Stimulated activated CD8-positive, alpha-beta memory T cell treated with anti-CD3 and anti-CD28 coated beads, Interleukin-4, amount 100 ng/mL, for 24 hours (primary cell): Measurements from ENCODE around the gene ABLIM1.

Experiments used
- DNase-seq: peaks from one replicate; pipeline ENCODE4 v3.0.0-alpha.2; 2020; ENCODE audit warnings: low read depth

ABLIM1 gene

DNA sequence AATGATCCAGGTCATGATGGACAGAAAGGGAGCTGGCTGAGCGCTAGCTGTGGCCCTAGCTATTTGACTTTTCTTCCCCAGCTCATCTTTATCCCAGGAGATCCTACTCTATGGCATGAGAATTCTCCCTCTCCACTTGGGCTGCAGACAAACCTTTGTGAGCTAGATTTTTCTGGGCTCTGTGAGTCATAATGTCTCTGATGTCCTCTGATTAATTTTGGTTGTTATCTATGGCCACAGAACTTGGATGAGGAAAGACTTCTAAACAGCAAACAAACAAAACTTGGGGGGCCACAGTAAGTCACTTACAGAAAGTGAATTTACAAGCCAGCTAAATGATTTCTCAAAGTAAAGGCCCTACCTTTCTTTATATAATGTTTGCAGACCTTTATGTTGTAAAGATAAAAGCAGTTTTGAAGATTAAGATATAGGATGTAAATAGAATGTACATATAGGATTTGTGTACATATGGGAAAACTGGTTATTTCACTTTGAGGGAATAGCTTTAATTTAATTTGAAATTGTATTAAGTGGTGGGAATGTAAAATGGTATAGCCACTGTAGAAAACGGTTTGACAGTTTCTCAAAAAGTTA, 10.4 kb downstream of the ABLIM1 start:
- DNase-seq, result no peak

DNA sequence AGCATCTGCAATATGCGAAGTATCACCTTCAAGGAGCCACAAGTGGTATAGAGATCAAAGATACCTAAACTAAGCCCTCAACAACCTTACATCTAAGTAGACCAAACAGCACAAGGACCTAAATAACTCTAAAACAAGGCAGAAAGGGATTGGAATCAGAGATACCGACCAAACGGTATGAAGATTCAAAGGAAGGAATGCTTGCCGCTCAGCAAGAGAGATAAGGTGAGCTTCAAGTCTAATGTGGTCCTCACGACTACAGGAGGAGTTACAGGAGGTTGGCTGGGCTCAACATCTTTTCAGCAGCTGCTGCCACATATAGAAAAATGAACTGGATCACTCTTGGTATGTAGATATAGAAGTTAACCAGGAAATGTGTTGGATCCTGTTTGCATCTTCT, 11.6 kb downstream of the ABLIM1 start:
- no peak for DNase-seq

DNA sequence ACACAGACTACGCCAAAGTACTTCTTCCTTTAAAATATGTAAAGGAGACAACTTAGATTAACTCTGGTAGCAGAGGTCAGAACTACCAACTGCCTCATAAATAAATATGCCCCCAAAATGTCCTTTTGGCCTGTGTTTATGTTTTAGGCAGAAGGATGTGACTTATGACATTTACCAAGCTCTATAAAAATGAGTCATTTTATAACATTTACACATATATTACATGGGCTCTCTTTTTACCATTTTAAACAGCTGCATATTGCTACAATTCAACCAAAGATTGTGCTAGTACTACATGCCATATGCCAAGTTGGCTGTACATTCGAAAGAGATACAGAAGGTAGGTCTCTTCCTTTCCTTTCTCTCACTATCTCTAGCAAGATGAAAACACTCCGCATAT, 12.4 kb downstream of the ABLIM1 start:
- no peak for DNase-seq

DNA sequence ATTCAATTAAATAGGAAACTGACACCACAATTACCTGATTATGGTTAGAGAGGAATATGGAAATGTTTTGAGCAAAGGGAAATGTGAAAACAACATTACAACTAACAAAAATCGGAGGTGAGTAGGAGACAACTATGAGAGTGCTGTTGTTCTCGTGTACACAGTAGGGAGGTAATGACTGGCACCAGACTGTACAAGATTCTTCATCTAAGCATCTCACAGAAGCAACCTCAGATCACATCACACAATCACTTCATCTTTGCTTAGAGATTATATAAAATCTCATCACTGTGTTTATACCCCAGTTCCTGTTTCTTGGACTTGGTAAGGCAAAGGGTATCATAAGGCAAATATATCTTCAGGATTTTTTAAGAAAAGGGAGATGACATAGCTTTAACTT, 14.9 kb downstream of the ABLIM1 start:
- DNase-seq, result no peak

DNA sequence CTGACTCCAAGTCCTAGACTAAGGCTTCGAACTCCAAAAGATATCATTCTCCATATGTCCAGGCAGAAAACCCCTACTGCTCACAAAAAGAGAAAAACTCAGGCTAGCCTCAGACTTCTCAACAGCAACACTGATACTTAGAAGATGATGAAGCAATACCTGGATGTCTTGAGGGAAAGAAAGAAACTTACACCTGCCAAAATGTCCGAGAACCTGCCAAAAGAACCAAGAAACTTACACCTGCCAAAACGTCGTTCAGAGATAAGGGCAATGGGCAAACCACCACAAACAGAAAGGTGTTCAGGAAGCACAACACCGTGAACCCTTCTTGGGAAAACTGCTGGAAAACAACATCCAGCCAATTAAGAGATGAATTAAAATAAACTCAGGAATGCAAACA, 15.3 kb downstream of the ABLIM1 start:
- DNase-seq, result no peak

DNA sequence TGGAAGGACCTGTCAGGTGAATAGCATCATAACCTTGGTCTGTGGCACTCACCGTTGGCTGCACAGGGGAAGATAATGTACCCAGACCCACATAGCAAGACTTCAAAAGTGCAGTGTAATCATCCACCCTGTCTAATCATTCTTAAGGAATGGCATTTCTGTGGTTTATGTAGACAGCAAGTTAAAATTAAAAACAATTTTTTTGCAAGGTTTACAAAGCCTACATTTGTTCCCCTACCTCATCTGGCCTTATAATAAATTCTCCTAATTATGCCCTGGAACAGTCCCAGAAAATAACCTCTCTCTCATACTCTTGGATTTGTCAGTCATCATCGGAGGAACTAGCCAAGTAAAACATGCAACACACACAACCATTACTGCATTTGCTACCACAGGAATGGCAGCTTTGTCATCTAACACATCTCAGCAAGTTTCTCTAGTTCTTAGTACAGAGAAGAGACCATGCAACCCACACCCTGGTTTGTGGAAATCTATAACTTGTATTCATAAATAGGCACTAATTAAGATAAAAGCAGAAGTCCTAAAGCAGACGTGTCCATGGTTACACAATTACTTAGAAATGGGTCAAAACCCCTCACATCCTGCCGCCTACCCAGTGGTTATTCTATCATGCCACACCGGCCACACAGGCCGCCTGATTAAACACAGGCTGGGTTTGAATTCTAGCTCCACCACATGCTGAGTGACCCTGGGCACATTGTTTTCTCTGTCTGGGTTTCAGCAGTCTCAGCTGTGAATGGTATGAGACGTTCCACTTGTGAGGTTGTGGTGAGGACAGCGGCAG, 19.1 kb downstream of the ABLIM1 start:
- no peak for DNase-seq

DNA sequence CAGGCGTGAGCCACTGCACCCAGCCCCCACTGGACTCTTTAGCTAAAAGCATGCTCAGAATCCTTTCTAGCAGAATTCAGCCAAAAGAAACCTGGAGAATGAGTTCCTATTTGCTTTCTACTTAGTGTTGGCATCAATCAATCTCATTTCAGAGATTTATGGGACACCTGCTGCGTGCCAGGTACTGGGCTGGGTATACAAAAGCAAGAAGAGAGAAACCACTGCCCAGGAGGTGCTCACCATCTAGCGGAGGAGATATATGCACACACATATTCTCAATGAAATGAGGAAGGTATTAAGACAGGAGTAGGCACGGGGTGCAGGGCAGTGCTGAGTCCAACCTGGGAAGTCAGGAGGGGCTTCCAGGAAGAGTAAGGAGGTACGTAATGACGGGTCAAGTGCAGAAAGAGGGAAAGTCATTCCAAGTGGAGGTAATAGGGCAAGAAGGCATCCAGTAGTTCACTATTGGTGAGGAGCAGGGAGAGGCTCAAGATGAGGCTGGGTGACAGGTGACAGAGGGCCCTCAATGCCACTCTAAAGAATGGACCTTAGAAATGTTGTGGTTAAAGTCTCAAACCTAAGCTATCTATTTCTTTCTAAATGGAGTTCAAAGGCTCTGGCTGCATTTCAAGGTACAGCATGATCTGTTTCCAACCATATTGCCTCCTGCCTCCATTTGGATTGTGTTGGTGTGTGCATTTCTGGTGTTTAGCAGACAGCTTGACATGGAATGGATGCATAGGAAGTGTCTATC, 22.1 kb downstream of the ABLIM1 start:
- no peak for DNase-seq

DNA sequence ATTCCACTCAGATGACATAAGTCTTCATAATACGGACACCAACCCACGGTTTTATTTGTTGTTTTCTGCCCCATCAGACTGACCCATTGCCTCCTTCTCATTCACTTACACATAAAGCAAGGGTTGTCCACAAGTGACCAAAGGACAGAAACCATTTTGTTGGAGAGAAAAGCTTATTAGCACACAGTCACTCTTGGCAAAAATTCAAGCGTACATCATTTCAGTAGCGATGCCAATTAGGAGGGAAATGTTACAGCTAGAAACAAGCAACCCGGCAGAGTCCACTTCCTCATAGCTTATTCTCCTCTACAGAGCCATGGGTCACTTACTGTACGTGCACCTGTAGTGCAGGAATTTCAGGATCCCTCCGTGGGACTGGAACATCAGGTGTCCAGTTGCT, 23.0 kb downstream of the ABLIM1 start:
- DNase-seq, result no peak

DNA sequence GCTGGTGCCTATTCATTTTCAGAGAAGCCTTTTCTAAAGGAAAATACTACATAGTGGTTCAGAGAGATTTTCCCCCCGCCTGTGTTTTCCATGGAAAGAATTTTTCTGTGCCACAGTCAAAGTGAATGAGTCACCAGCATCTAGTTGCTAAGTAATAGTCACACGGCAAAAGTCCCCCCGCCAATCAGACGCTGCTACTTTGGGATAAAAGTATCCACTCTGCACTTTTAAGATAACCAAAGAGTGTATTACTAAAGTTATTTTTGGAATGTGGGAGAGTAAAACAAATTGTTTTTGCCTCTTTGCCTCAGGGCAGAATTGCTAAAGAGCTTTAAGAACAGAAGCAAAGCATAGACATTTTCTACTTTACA, 23.5 kb downstream of the ABLIM1 start:
- DNase-seq, result no peak

DNA sequence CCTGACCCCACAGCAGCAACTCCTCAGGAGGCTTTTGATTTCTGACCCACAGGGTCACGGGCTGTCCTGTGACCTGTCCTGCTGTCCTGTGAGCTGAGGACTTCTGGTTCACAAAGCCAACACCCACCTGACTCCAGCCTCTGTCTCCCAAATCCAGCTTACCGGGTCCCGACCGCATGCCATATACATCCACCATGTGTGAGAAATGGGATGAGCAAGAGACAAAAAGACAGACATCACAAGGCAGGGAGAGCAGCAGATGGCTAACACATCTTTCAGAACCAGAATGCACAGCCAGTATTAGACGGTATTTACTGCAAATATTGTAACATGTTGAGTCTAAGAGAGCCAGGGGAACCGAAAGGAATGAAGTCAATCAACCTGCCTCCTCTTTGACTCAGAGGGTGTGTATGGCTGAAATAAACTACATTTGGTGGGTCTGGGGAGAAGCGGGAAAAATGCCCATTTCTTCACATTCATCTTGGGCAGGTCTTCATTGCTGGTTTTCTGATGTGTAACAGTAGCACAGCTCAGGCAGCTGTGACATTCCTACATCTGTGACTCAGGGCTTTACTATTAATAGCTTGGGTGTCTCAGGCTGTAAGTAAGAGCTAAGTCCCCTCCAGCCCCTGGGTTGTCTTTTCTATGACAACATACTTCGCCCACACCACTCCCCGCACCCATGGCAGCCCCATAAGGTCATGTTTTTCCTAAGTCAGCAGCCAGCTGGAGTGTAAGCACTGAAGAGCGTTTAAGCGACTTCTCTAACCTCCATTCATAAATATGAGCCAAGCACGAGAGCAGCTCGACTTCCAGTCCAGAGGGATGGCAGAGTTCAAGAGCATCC, 25.0 kb downstream of the ABLIM1 start:
- no peak for DNase-seq

DNA sequence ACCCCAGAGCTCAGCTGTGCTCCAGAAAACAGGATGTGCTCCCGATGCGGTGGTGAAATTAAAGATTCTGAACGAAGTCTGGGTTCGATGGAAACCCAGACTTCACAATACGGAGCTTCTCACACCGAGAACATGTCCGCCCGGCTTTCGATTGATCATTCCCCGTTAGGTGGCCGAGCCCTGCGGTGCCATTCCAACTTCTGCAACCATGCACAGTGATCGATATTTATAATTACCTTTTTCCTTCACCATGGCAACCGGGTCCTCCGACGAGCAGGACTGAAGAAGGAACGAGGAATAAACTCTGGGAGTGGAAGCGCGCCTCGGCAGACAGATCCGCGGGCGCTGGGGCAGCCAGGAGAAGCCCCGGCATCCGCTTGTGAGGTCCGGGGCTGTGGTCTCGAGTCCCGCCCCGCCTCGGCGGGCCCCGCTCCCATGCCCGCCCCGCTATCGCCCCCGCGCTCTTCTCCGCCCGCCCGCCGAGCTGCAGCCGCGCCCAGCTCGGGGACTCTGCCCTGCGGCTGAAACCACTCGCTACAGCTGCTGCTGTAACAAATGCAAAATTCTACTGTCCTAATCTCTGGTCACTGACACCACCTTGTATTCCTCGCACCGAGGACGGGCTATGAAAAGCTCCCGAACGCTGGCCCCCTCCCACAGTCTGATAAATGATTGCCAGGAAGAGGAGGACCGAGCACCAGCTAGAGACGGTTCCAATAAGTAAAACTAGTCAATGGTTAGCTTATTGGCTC, 26.2 kb downstream of the ABLIM1 start:
- peak; percentile 11 for DNase-seq

DNA sequence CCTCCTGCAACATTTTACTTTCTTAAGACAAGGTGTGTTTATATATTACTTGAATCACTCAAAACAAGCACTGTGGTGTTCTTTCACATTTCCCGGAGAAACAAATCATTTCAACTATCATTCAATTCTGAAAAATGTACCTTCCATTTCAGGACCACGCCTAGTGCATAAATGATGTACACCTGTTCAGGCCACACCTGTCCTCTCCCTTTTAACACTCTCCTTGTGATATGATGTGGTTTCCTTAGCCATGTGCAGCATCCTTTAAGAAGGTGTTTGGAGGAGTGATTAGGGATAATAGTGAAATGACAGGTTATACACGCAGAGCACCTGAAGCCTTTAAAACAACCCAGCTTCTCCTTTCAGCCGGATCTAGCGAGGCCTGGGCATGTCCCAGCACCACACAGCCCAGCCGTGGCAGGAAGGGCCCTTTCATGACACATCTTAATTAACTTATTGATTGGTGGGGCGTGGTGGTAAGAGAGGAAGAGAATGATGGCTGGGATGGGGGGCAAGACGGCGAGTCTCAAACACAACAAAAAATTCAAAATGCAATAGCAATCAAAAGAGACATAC, 26.9 kb downstream of the ABLIM1 start:
- DNase-seq, result no peak

DNA sequence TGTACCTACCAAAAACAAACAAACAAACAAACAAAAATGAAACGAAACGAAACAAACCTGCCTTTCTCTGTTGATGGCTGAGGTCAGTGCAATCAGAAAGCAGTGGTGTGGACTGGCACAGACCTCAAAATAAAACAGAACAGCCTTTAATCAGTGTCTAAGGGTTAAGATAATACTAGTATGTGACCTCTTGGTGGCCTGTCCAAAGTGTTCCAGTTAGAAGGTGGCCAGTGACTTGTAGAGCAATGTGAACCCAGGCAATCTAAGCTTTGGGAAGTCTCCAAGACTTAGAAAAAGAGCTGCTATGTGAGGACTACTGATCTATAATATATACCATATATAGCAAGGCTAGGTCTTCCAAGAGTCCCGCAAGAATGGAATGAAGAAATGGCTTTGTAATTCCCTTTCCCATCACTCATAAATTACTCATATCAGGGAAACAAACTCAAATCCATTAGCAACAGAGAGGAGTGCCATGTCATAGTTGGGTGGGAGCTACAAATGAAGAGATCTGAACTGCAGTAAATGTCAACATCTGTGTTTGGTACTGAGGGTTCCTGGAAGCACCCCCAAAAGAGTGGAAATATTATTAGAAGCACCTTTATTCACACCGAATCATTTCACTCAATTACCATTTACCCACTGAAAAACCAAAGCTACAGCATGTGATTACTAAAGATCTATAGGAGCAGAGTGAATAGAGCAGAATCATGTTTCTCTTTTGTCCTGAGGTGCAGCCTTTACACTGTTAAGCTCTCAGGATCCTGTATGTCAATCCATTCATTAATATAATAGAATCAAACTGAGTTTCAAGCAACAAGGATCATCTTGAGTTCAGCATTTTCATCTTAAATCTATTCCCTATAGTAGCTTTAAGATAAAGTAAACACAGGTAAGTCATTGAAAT, 28.0 kb downstream of the ABLIM1 start:
- DNase-seq, result no peak

DNA sequence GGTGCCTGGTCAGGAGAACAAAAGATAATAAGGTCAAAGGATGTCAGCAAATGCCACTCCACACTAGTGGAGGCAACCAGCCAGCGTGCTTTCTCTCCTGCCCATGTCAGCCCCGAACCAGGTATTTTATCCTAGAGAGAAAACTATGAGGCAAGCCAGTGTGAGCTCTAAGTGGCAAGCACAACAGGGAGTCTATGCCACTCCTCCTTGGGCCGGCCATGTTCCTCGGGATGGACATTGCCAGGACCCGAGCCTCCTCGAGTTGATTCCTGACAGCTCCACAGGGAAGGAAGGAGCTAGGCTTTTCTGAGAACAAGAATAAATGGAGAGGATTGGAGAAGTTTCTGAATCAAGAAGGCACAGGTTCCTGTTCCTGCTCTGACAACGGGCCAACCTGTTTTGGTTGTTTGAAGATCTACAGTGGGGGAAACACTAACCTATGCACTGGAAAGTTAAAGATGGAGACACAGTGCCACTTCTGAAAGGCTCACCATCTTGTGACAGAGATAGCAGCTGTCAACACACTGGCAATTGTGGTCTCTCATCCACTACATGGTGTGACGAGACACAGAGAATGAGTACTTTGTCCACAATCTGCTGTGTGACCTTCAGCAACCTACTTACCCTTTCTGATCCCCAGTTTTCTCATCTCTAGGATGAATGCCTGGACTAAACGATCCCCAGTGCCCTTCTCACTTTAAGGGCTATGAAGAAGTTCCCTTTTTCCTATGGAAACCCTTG, 28.8 kb downstream of the ABLIM1 start:
- no peak for DNase-seq

DNA sequence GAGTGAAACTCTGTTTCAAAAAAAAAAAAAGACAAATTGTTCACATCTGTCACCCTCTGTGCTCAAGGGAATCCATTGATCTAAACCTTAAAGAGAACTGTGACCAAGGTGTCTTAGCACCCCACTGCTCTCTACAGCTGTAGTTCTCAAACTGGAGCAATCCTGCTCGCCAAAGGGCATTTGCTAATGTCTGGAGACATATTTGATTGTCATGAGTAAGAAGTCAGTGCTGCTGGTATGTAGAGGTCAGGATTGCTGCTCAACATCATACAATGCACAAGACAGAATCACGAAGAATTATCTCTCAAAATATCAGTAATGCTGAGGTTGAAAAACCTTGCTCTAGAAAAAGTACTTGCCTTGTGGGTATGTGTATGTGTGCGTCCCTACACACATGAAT, 30.0 kb downstream of the ABLIM1 start:
- no peak for DNase-seq

DNA sequence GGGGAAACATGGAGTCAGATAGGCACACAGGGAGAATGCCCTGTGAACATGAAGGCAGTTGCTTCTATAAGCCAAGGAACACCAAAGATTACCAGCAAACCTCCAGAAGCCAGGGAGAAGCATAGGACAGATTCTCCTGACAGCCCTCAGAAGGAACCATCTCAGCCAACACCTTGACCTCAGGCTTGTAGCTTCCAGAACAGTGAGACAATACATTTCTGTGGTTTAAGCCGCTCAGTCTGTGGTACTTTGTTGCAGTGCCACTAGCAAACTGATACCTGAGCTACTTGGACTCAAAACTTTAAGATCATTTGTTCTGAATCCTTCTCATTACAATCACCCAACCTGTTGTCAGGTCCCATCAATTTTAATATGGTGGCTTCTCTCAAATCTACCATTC, 31.2 kb downstream of the ABLIM1 start:
- DNase-seq, result no peak

DNA sequence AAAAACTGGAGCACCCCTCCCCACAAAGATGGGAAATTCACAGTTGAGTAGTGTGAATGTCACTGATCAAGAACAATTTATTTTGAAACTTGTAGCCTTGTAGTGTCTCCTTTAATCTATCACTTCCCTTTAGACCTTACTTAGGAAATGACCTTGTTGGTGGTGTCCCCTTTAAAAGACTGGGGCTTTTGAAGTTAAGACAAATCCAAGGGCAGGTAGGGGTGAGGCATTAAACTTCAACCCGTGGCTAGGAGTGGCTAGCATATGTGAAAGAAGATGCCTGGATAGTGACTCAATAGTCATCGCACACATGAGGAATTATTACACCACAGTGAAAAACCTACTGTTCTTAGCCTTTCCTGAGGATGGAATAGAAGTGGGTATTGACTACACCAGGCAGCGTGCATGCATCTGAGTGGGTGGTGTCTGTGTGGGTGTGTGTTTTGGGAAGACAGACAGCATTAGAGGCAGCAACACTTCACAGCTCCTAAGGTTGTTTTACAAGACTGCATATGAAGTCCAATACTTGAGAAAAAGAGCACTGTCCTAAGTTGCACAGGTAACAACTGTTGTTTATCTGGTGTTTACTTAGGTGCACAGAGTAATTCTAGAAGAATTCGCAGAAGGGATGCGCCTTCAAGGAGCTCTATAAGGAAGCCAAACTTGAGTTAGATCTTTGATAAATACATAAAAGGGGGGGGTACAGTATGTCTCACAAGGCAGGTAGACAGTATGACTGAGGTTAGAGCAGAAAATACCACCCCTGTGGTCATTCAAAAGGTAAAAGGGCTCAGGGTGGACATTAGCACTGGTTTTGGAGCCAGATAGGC, 32.9 kb downstream of the ABLIM1 start:
- no peak for DNase-seq

DNA sequence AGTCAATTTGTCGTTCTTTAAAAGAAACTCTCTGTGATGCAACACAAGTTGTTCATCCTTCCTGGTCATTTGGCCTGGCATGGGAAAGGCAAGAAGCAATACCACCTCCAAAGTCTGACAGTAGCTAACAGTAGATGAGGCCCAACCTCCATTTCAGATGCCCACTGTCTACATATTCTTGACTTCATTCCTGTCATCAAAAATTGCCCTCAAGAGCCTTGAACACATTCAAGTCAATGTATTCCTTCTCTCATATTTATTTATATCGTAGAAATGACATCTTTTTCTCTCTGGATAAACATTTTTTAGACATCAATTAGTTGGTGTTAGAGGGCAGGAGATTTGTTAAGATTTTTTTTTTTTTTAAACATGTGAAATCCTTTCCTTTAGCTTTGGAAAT, 33.7 kb downstream of the ABLIM1 start:
- no peak for DNase-seq
